HG02943 (cell line): ENCODE data around the gene TRAPPC5.

Source experiments
- ATAC-seq: cut with Tn5 transposase; IDR thresholded peaks from one replicate; pipeline ENCODE4 v1.9.1; 2021; ENCODE audit warnings: mild to moderate bottlenecking, low read depth, moderate library complexity; ENCODE audit not compliant: unreplicated experiment

The TRAPPC5 gene

GRCh38 chr19:7645656-7646425 lies 34.8 kb upstream of the TRAPPC5 start:
- ATAC-seq, result no peak

GRCh38 chr19:7646426-7646700 lies 34.3 kb upstream of the TRAPPC5 start:
- ATAC-seq, result no peak

- ATAC-seq, result no peak
These were observed 33.5 kb upstream of the TRAPPC5 start for GRCh38 chr19:7647156-7647555.

- ATAC-seq, result no peak
These were observed 32.2 kb upstream of the TRAPPC5 start for GRCh38 chr19:7648265-7649014.

- no peak for ATAC-seq
These were observed 30.5 kb upstream of the TRAPPC5 start for GRCh38 chr19:7650148-7650547.

GRCh38 chr19:7652061-7652641 lies 28.5 kb upstream of the TRAPPC5 start:
- ATAC-seq, result no peak

- ATAC-seq, result no peak
These were observed 26.2 kb upstream of the TRAPPC5 start for GRCh38 chr19:7654401-7654800.

- no peak for ATAC-seq
These were observed 25.1 kb upstream of the TRAPPC5 start for GRCh38 chr19:7655581-7655980.

- ATAC-seq, result no peak
These were observed 23.4 kb upstream of the TRAPPC5 start for GRCh38 chr19:7657131-7657751.

- ATAC-seq, result no peak
These were observed 22.4 kb upstream of the TRAPPC5 start for GRCh38 chr19:7658219-7658686.

GRCh38 chr19:7661744-7662538 lies 18.7 kb upstream of the TRAPPC5 start:
- ATAC-seq, result no peak

- ATAC-seq, result no peak
These were observed 18.0 kb upstream of the TRAPPC5 start for GRCh38 chr19:7662657-7663056.

- ATAC-seq, result no peak
These were observed 16.9 kb upstream of the TRAPPC5 start for GRCh38 chr19:7663706-7664105.

- no peak for ATAC-seq
These were observed 15.6 kb upstream of the TRAPPC5 start for GRCh38 chr19:7665076-7665475.

- no peak for ATAC-seq
These were observed 11.8 kb upstream of the TRAPPC5 start, which contains the start of gene RETN for GRCh38 chr19:7668842-7669241. Gene RETN, plus strand, starts transcription at chr19:7669049. Its CDS starts 278 bp downstream, at chr19:7669327.

GRCh38 chr19:7669641-7670040 lies 11.0 kb upstream of the TRAPPC5 start:
- no peak for ATAC-seq

- ATAC-seq, result no peak
These were observed 10.4 kb upstream of the TRAPPC5 start for GRCh38 chr19:7670150-7670783.

- ATAC-seq, result no peak
These were observed 9.8 kb upstream of the TRAPPC5 start for GRCh38 chr19:7670790-7671189.

GRCh38 chr19:7672522-7672921 lies 8.1 kb upstream of the TRAPPC5 start:
- no peak for ATAC-seq
